Measurements from ENCODE around the gene CERS2. TPM values are rescaled to one million over a fixed set of nuclear protein-coding genes. Genes with fewer than 3 reads are reported as not detected.

Gene CERS2
- total RNA-seq, 1 donor from 2014 or later, result 138 TPM

GRCh38 chr1:150925080-150925479 is 49.6 kb downstream of the CERS2 start:
- Histone ChIP-seq H3K4me3 (ENCODE audit: low read depth, low read length) (peak overlapping the region; percentile 84), H3K27me3 (ENCODE audit: control insufficient read depth, insufficient read depth, low read length) (no peaks in the 10 kb centered on the region), H3K36me3 (ENCODE audit: control insufficient read depth, insufficient read depth, low read length) (no peaks in the 10 kb centered on the region)
- no peak for DNase-seq (ENCODE audit: low read depth)
- no peak for TF ChIP-seq CTCF (IDR thresholded peaks at IDR 0.05; ENCODE audit: insufficient read depth, low read length, poor library complexity, severe bottlenecking)

DNA sequence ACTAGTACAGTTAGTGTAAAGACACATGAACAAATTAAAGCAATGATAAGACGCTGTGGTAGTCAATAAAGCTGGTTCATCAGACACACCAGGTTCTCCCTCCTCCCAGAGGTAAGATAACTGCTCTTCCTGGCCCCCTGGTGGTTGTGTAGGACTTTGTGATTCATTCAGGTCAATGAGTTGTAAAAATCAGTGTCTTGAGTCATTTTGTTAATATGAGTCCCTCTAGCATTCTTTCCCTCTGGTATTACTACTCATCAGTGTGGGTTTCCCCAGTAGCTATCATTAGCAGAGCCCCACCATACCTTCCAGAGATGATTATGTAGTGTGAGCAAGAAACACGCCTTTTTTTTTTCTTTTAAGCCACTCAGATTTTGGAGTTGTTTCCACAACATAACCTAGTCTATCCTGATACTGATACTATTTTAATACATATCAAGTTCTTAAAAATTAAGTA is 52.1 kb downstream of the CERS2 start:
- H3K36me3 ChIP-seq (ENCODE audit: control insufficient read depth, insufficient read depth, low read length), result no peaks in the 10 kb centered on the region
- no peaks in the 10 kb centered on the region for H3K27me3 ChIP-seq (ENCODE audit: control insufficient read depth, insufficient read depth, low read length)
- TF ChIP-seq CTCF (IDR thresholded peaks at IDR 0.05; ENCODE audit: insufficient read depth, low read length, poor library complexity, severe bottlenecking), result peak; percentile 82
- peak; percentile 75 for DNase-seq (ENCODE audit: low read depth)
- H3K4me3 ChIP-seq (ENCODE audit: low read depth, low read length), result no peak overlapping the region

DNA sequence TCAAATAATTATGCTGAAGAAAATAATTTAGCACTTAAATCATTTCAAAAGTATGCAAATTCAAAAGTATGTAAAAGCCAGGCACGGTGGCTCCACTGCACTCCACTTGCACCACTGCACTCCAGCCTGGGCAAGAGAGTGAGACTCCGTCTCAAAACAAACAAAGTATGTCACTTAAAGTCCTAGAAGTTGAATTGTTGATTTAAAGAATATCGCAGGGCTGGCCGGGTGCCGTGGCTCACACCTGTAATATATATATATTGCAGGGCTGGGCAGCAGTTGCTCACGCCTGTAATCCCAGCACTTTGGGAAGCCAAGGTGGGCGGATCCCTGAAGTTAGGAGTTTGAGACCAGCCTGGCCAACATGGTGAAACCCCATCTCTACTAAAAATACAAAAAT is 57.2 kb downstream of the CERS2 start:
- no peak for DNase-seq (ENCODE audit: low read depth)
- TF ChIP-seq CTCF (IDR thresholded peaks at IDR 0.05; ENCODE audit: insufficient read depth, low read length, poor library complexity, severe bottlenecking), result no peak
- no peaks in the 10 kb centered on the region for H3K36me3 ChIP-seq (ENCODE audit: control insufficient read depth, insufficient read depth, low read length)
- H3K4me3 ChIP-seq (ENCODE audit: low read depth, low read length), result no peak overlapping the region
- no peaks in the 10 kb centered on the region for H3K27me3 ChIP-seq (ENCODE audit: control insufficient read depth, insufficient read depth, low read length)

Other genes starting within 250 kb of the CERS2 start
- gene CTSS, start 209.1 kb downstream of the CERS2 start, total RNA-seq, result 9.0 and 12.2 TPM in 2 replicates
- 4.0 and 5.2 TPM in 2 replicates for gene CTSK, start 166.6 kb downstream of the CERS2 start, total RNA-seq
- gene ARNT, start 98.2 kb downstream of the CERS2 start, total RNA-seq, result 17.5 and 24.3 TPM in 2 replicates
- not detected in 2 replicates for gene CTXND2, start 87.7 kb downstream of the CERS2 start, total RNA-seq
- 24.2 and 25.5 TPM in 2 replicates for gene SETDB1, start 48.5 kb downstream of the CERS2 start, total RNA-seq
- gene ANXA9, start 7.5 kb upstream of the CERS2 start, total RNA-seq, result 0.21 and 1.3 TPM in 2 replicates
- gene MINDY1, start 32.1 kb upstream of the CERS2 start, total RNA-seq, result 7.7 and 8.4 TPM in 2 replicates
- 12.1 and 15.8 TPM in 2 replicates for gene PRUNE1, start 33.6 kb upstream of the CERS2 start, total RNA-seq
- gene BNIPL, start 61.8 kb upstream of the CERS2 start, total RNA-seq, result 0.17 TPM in 1 of 2 replicates, not detected in the other
- gene C1orf56, start 72.9 kb upstream of the CERS2 start, total RNA-seq, result 0.71 and 3.0 TPM in 2 replicates
- 114 and 124 TPM in 2 replicates for gene CDC42SE1, start 84.8 kb upstream of the CERS2 start, total RNA-seq
- gene MLLT11, start 85.6 kb upstream of the CERS2 start, total RNA-seq, result 26.4 and 26.8 TPM in 2 replicates
- 3.7 and 4.7 TPM in 2 replicates for gene GABPB2, start 95.9 kb upstream of the CERS2 start, total RNA-seq
- 6.9 and 9.9 TPM in 2 replicates for gene SEMA6C, start 171.8 kb upstream of the CERS2 start, total RNA-seq
- not detected in 2 replicates for gene TNFAIP8L2, start 181.8 kb upstream of the CERS2 start, total RNA-seq
- gene LYSMD1, start 191.1 kb upstream of the CERS2 start, total RNA-seq, result 8.1 and 9.7 TPM in 2 replicates
- gene SCNM1, start 191.3 kb upstream of the CERS2 start, total RNA-seq, result 52.6 and 60.1 TPM in 2 replicates
- gene TMOD4, start 201.1 kb upstream of the CERS2 start, total RNA-seq, result not detected in 2 replicates
- 79.1 and 83.4 TPM in 2 replicates for gene VPS72, start 215.4 kb upstream of the CERS2 start, total RNA-seq
- gene PIP5K1A, start 223.7 kb upstream of the CERS2 start, total RNA-seq, result 59.7 and 63.6 TPM in 2 replicates